GM19324 (cell line): Measurements from ENCODE around the gene FAM53A.
"Not testable (repeated sequence)": the region's sequence is repeated elsewhere in the genome, so short reads cannot be mapped to it uniquely, and the experiment has no call there.

Source experiments
- ATAC-seq: cut with Tn5 transposase; IDR thresholded peaks from one replicate; pipeline ENCODE4 v1.9.1; 2021; ENCODE audit warnings: mild to moderate bottlenecking, moderate library complexity; ENCODE audit not compliant: unreplicated experiment, low FRiP score

Gene FAM53A

GRCh38 chr4:1690698-1691097, 6.6 kb upstream of the FAM53A start:
- no peak for ATAC-seq

- ATAC-seq = no peak
Measured at GRCh38 chr4:1686440-1687036, 2.4 kb upstream of the FAM53A start.

- no peak for ATAC-seq
Measured at GRCh38 chr4:1685235-1686150, 1.4 kb upstream of the FAM53A start.

- ATAC-seq = peak; percentile 2
Measured at GRCh38 chr4:1684506-1685234, 557 bp upstream of the FAM53A start.

GRCh38 chr4:1683261-1683735, 815 bp downstream of the FAM53A start:
- ATAC-seq = no peak

GRCh38 chr4:1682860-1683259, 1.3 kb downstream of the FAM53A start:
- ATAC-seq = no peak

- ATAC-seq = no peak
Measured at GRCh38 chr4:1678244-1678643, 5.9 kb downstream of the FAM53A start.

- no peak for ATAC-seq
Measured at GRCh38 chr4:1676605-1677525, 7.2 kb downstream of the FAM53A start.

- ATAC-seq = no peak
Measured at GRCh38 chr4:1675802-1676137, 8.3 kb downstream of the FAM53A start.

GRCh38 chr4:1675136-1675801, 8.8 kb downstream of the FAM53A start:
- no peak for ATAC-seq

- ATAC-seq = no peak
Measured at GRCh38 chr4:1674682-1675081, 9.4 kb downstream of the FAM53A start.

- ATAC-seq = no peak
Measured at GRCh38 chr4:1673671-1674070, 10.4 kb downstream of the FAM53A start.

GRCh38 chr4:1671011-1671410, 13.1 kb downstream of the FAM53A start:
- ATAC-seq = not testable (repeated sequence)

- no peak for ATAC-seq
Measured at GRCh38 chr4:1670279-1670678, 13.8 kb downstream of the FAM53A start.

GRCh38 chr4:1669850-1670249, 14.3 kb downstream of the FAM53A start:
- ATAC-seq = no peak

GRCh38 chr4:1669270-1669669, 14.8 kb downstream of the FAM53A start:
- no peak for ATAC-seq

GRCh38 chr4:1668488-1668840, 15.6 kb downstream of the FAM53A start:
- no peak for ATAC-seq

GRCh38 chr4:1667273-1667672, 16.8 kb downstream of the FAM53A start:
- ATAC-seq = no peak

- ATAC-seq = no peak
Measured at GRCh38 chr4:1666391-1666790, 17.7 kb downstream of the FAM53A start.

GRCh38 chr4:1664141-1664540, 20.0 kb downstream of the FAM53A start:
- ATAC-seq = no peak
